HepG2 (cell line): ENCODE results near the gene WDSUB1. TPM values are rescaled to one million over a fixed set of nuclear protein-coding genes. Genes with fewer than 3 reads are reported as not detected.

Experiments
- ARNT2 ChIP-seq: sonication (generic); formaldehyde crosslinking; IDR thresholded peaks from 2 replicates; pipeline ENCODE4 v1.8.0; 2022; ENCODE audit warnings: mild to moderate bottlenecking, low read depth, missing genetic modification reagents, moderate library complexity
- ATF1 ChIP-seq: IDR thresholded peaks from 2 replicates; pipeline ENCODE4 v1.6.1; 2016; ENCODE audit warnings: mild to moderate bottlenecking, control low read depth
- DMAP1 ChIP-seq: IDR thresholded peaks from 2 replicates; pipeline ENCODE4 v1.6.1; 2016
- FOXC1 ChIP-seq: sonication (generic); formaldehyde crosslinking; IDR thresholded peaks from 2 replicates; pipeline ENCODE4 v1.8.0; 2022; ENCODE audit warnings: mild to moderate bottlenecking, missing genetic modification reagents, borderline replicate concordance
- NFE2L2 ChIP-seq: fragments of 150-350 bp; IDR thresholded peaks from 2 replicates; pipeline ENCODE4 v1.6.1; 2014; ENCODE audit warnings: low read length
- PREB ChIP-seq: sonication (generic); formaldehyde crosslinking; IDR thresholded peaks from 2 replicates; pipeline ENCODE4 v1.4.0; 2020; ENCODE audit warnings: missing genetic modification reagents
- RNF2 ChIP-seq: fragments of 450-650 bp; conservative IDR thresholded peaks from 2 replicates; pipeline ENCODE4 v1.6.1; 2016; ENCODE audit warnings: low read depth
- SMARCC2 ChIP-seq: fragments of 450-650 bp; IDR thresholded peaks from 2 replicates; pipeline ENCODE4 v1.6.1; 2017; ENCODE audit warnings: antibody characterized with exemption, mild to moderate bottlenecking
- SNAPC5 ChIP-seq: sonication (generic); formaldehyde crosslinking; IDR thresholded peaks from 2 replicates; pipeline ENCODE4 v1.8.1; 2023; ENCODE audit warnings: mild to moderate bottlenecking, missing genetic modification reagents, borderline replicate concordance
- SYNCRIP ChIP-seq: fragments of 200-400 bp; formaldehyde crosslinking; IDR thresholded peaks from 2 replicates; pipeline ENCODE4 v1.6.1; 2018; ENCODE audit warnings: mild to moderate bottlenecking, low read depth, low read length; ENCODE audit not compliant: insufficient read depth
- THAP8 ChIP-seq: sonication (generic); formaldehyde crosslinking; IDR thresholded peaks from 2 replicates; pipeline ENCODE4 v1.5.1; 2020; ENCODE audit warnings: missing genetic modification reagents, mild to moderate bottlenecking, borderline replicate concordance
- YY1 ChIP-seq: IDR thresholded peaks from 2 replicates; pipeline ENCODE4 v1.6.1; 2011; ENCODE audit warnings: low read length, low read depth, moderate library complexity, mild to moderate bottlenecking; ENCODE audit not compliant: insufficient read depth, insufficient replicate concordance
- ZBED4 ChIP-seq: sonication (generic); formaldehyde crosslinking; IDR thresholded peaks from 2 replicates; pipeline ENCODE4 v1.4.0; 2020; ENCODE audit warnings: missing genetic modification reagents, borderline replicate concordance
- ZMAT3 ChIP-seq: sonication (generic); formaldehyde crosslinking; conservative IDR thresholded peaks from 2 replicates; pipeline ENCODE4 v1.7.0; 2021; ENCODE audit warnings: missing genetic modification reagents
- ZMYM4 ChIP-seq: sonication (generic); formaldehyde crosslinking; IDR thresholded peaks from 2 replicates; pipeline ENCODE4 v1.8.1; 2023; ENCODE audit warnings: mild to moderate bottlenecking, missing genetic modification reagents
- ZNF121 ChIP-seq: sonication (generic); formaldehyde crosslinking; IDR thresholded peaks from 2 replicates; pipeline ENCODE4 v1.5.0; 2020; ENCODE audit warnings: mild to moderate bottlenecking, missing genetic modification reagents
- ZNF546 ChIP-seq: sonication (generic); formaldehyde crosslinking; conservative IDR thresholded peaks from 2 replicates; pipeline ENCODE4 v1.8.1; 2023; ENCODE audit warnings: mild to moderate bottlenecking, missing genetic modification reagents
- ZNF569 ChIP-seq: sonication (generic); formaldehyde crosslinking; IDR thresholded peaks from 2 replicates; pipeline ENCODE4 v1.5.0; 2020; ENCODE audit warnings: mild to moderate bottlenecking, missing genetic modification reagents, moderate library complexity, borderline replicate concordance
- ZNF598 ChIP-seq: sonication (generic); formaldehyde crosslinking; IDR thresholded peaks from 2 replicates; pipeline ENCODE4 v1.5.1; 2020; ENCODE audit warnings: mild to moderate bottlenecking, missing genetic modification reagents, borderline replicate concordance
- ZNF614 ChIP-seq: IDR thresholded peaks from 2 replicates; pipeline ENCODE4 v1.6.1; 2018; ENCODE audit warnings: missing biosample characterization, missing genetic modification reagents, inconsistent platforms, borderline replicate concordance
- ZNF616 ChIP-seq: sonication (generic); formaldehyde crosslinking; IDR thresholded peaks from 2 replicates; pipeline ENCODE4 v1.5.0; 2020; ENCODE audit warnings: low read depth, mild to moderate bottlenecking, missing genetic modification reagents
- ZNF678 ChIP-seq: sonication (generic); formaldehyde crosslinking; IDR thresholded peaks from 2 replicates; pipeline ENCODE4 v1.4.0; 2020; ENCODE audit warnings: mild to moderate bottlenecking, missing genetic modification reagents
- polyA plus RNA-seq, 8 experiments: library from polyadenylated mRNA; depleted of rRNA in 3 of 8; stranded (reverse) in 7 of 8; unstranded in 1 of 8; fragments of >200 nt; fragmentation: Illumina TruSeq in 4 of 8; extraction: Trizol in 4 of 8; gene quantifications; 2 replicates each; pipeline versions ENCODE4 v1.2.1 to v1.2.3, GENCODE V29; 2011 to 2016; ENCODE audit warnings: low read depth in 4 of 8, missing spikeins in 1 of 8, mixed read lengths in 1 of 8; ENCODE audit not compliant: insufficient read depth in 1 of 8
- total RNA-seq, 5 experiments: library from RNA; depleted of rRNA; stranded (reverse); fragments of >200 nt; fragmentation: Illumina TruSeq; extraction: Trizol; gene quantifications; 2 replicates each; pipeline ENCODE4 v1.2.3, GENCODE V29; 2016; ENCODE audit warnings: low read depth in 1 of 5

The WDSUB1 gene
- total and polyA plus RNA-seq, 2 of the 13 experiments (the other 11 are each of a cell fraction or from before 2014, with no cell fraction given): 10.1 to 10.7 TPM

- TF ChIP-seq ZNF569 (CRISPR knock-in tag) (no peak), ZMYM4 (peak; percentile 65), ZNF616 (CRISPR knock-in tag) (no peak), ZMAT3 (CRISPR knock-in tag) (0 out of 2 replicates have a peak, but pooled peaks have one; percentile 31), DMAP1 (CRISPR knock-in tag) (no peak), SYNCRIP (no peak), THAP8 (CRISPR knock-in tag) (no peak), ARNT2 (CRISPR knock-in tag) (no peak), ZNF121 (CRISPR knock-in tag) (no peak), ZNF614 (CRISPR knock-in tag) (no peak), ZNF598 (CRISPR knock-in tag) (no peak), ZNF678 (CRISPR knock-in tag) (no peak), PREB (no peak), FOXC1 (CRISPR knock-in tag) (no peak), SMARCC2 (no peak), RNF2 (no peak), YY1 (no peak), ZBED4 (CRISPR knock-in tag) (no peak), NFE2L2 (no peak), SNAPC5 (CRISPR knock-in tag) (0 out of 2 replicates have a peak, but pooled peaks have one; percentile 31), ATF1 (CRISPR knock-in tag) (no peak), ZNF546 (no peak)
Measured at GRCh38 chr2:159211447-159212396, 74.8 kb downstream of the WDSUB1 start (continued).
